GM06990 (cell line): ENCODE measurements around the gene ATP5ME.
"Not testable (repeated sequence)": the region's sequence is repeated elsewhere in the genome, so short reads cannot be mapped to it uniquely, and the experiment has no call there.

ENCODE experiments used
- DNase-seq: peaks from one replicate; pipeline ENCODE4 v3.0.0-alpha.2; 2011; ENCODE audit not compliant: insufficient read length; ENCODE audit errors: extremely low read depth
- H3K27me3 ChIP-seq: replicated peaks from 2 replicates; pipeline ENCODE4 v1.6.0; 2011; ENCODE audit warnings: low read length; ENCODE audit not compliant: control insufficient read depth, insufficient read depth
- H3K36me3 ChIP-seq: 2 replicates; pipeline ENCODE4 v1.5.1; 2011; ENCODE audit warnings: low read length; ENCODE audit not compliant: control insufficient read depth, insufficient read depth
- H3K4me3 ChIP-seq: replicated peaks from 2 replicates; pipeline ENCODE4 v1.5.1; 2011; ENCODE audit warnings: low read depth, mild to moderate bottlenecking, control low read depth, low read length
- CTCF ChIP-seq: IDR thresholded peaks from 2 replicates; pipeline ENCODE4 v1.5.1; 2011; ENCODE audit warnings: low read length, control low read depth, mild to moderate bottlenecking, inconsistent platforms; ENCODE audit not compliant: insufficient read depth, poor library complexity, severe bottlenecking

The ATP5ME gene

GRCh38 chr4:675980-676870 is 2.1 kb upstream of the ATP5ME start:
- DNase-seq: peak; percentile 77
- peak overlapping the region; percentile 94; the same call in 1 of the 2 replicates for H3K4me3 ChIP-seq
- TF ChIP-seq CTCF: no peak

GRCh38 chr4:675036-675882 is 1.2 kb upstream of the ATP5ME start:
- peak; percentile 58 for DNase-seq
- no peaks in the 10 kb centered on the region for H3K27me3 ChIP-seq
- TF ChIP-seq CTCF: no peak
- H3K36me3 ChIP-seq: peaks cover 11% of the 10 kb centered on the region
- H3K4me3 ChIP-seq: peak overlapping the region; percentile 94

More at GRCh38 chr4:675980-676870, 2.1 kb upstream of the ATP5ME start:
- H3K27me3 ChIP-seq: no peaks in the 10 kb centered on the region
- peaks cover 10% of the 10 kb centered on the region for H3K36me3 ChIP-seq

GRCh38 chr4:673349-674091 is 556 bp downstream of the ATP5ME start:
- TF ChIP-seq CTCF: no peak
- Histone ChIP-seq H3K4me3 (peak overlapping the region; percentile 87), H3K36me3 (peaks cover 11% of the 10 kb centered on the region), H3K27me3 (no peaks in the 10 kb centered on the region)
- no peak for DNase-seq

- TF ChIP-seq CTCF: no peak
- no peak overlapping the region for H3K4me3 ChIP-seq
- DNase-seq: no peak
- peaks cover 11% of the 10 kb centered on the region for H3K36me3 ChIP-seq
- H3K27me3 ChIP-seq: no peaks in the 10 kb centered on the region
Measured at GRCh38 chr4:671769-672168, 2.3 kb downstream of the ATP5ME start.

GRCh38 chr4:669806-670559 is 4.1 kb downstream of the ATP5ME start:
- H3K36me3 ChIP-seq: peaks cover 11% of the 10 kb centered on the region
- not testable (repeated sequence) for H3K27me3 ChIP-seq, DNase-seq, H3K4me3 ChIP-seq

- H3K4me3 ChIP-seq, DNase-seq, H3K27me3 ChIP-seq: not testable (repeated sequence)
- peaks cover 11% of the 10 kb centered on the region for H3K36me3 ChIP-seq
Measured at GRCh38 chr4:668219-668618, 5.9 kb downstream of the ATP5ME start.
